ENCODE results near the gene SKOR1.

GRCh38 chr15:67806536-67806935 lies 18.8 kb upstream of the SKOR1 start:
- no peak for TF ChIP-seq CTCF (IDR thresholded peaks at IDR 0.05; ENCODE audit: insufficient read depth, low read depth, low read length)
- TF ChIP-seq EZH2 (IDR thresholded peaks at IDR 0.05; ENCODE audit: insufficient read depth, low read length) = no peak
